ENCODE data around the gene CYP17A1. TPM values are rescaled to one million over a fixed set of nuclear protein-coding genes. Genes with fewer than 3 reads are reported as not detected.

Gene CYP17A1
- total RNA-seq, 1 donor from 2014 or later, result not detected

GRCh38 chr10:102799691-102800471 is 37.3 kb downstream of the CYP17A1 start:
- Mint-ChIP-seq H3K27ac (ENCODE audit: unreplicated experiment) (no peak overlapping the region), H3K36me3 (ENCODE audit: unreplicated experiment) (peaks cover 5% of the 10 kb centered on the region), H3K4me1 (ENCODE audit: low read depth, unreplicated experiment) (peaks cover 10% of the 10 kb centered on the region), H3K4me3 (ENCODE audit: unreplicated experiment) (no peak overlapping the region), H3K27me3 (ENCODE audit: unreplicated experiment) (peaks cover 2% of the 10 kb centered on the region), H3K9me3 (ENCODE audit: unreplicated experiment) (no peaks in the 10 kb centered on the region)
- no peak for DNase-seq
- no peak for TF ChIP-seq CTCF (IDR thresholded peaks at IDR 0.05; ENCODE audit: partially characterized antibody, unreplicated experiment)

GRCh38 chr10:102796407-102797176 is 40.6 kb downstream of the CYP17A1 start:
- no peak for DNase-seq
- Mint-ChIP-seq H3K9me3 (ENCODE audit: unreplicated experiment) (no peaks in the 10 kb centered on the region), H3K4me3 (ENCODE audit: unreplicated experiment) (no peak overlapping the region), H3K4me1 (ENCODE audit: low read depth, unreplicated experiment) (peaks cover 4% of the 10 kb centered on the region), H3K36me3 (ENCODE audit: unreplicated experiment) (no peaks in the 10 kb centered on the region), H3K27ac (ENCODE audit: unreplicated experiment) (no peak overlapping the region), H3K27me3 (ENCODE audit: unreplicated experiment) (peaks cover 2% of the 10 kb centered on the region)
- TF ChIP-seq CTCF (IDR thresholded peaks at IDR 0.05; ENCODE audit: partially characterized antibody, unreplicated experiment), result no peak

GRCh38 chr10:102795453-102796406 is 41.5 kb downstream of the CYP17A1 start:
- no peak for TF ChIP-seq CTCF (IDR thresholded peaks at IDR 0.05; ENCODE audit: partially characterized antibody, unreplicated experiment)
- Mint-ChIP-seq H3K27ac (ENCODE audit: unreplicated experiment) (no peak overlapping the region), H3K27me3 (ENCODE audit: unreplicated experiment) (peaks cover 2% of the 10 kb centered on the region), H3K4me3 (ENCODE audit: unreplicated experiment) (no peak overlapping the region), H3K9me3 (ENCODE audit: unreplicated experiment) (no peaks in the 10 kb centered on the region), H3K36me3 (ENCODE audit: unreplicated experiment) (no peaks in the 10 kb centered on the region), H3K4me1 (ENCODE audit: low read depth, unreplicated experiment) (peaks cover 4% of the 10 kb centered on the region)
- no peak for DNase-seq

GRCh38 chr10:102791754-102792395 is 45.3 kb downstream of the CYP17A1 start:
- no peak for TF ChIP-seq CTCF (IDR thresholded peaks at IDR 0.05; ENCODE audit: partially characterized antibody, unreplicated experiment)
- DNase-seq, result no peak
- Mint-ChIP-seq H3K36me3 (ENCODE audit: unreplicated experiment) (peaks cover 5% of the 10 kb centered on the region), H3K9me3 (ENCODE audit: unreplicated experiment) (no peaks in the 10 kb centered on the region), H3K4me1 (ENCODE audit: low read depth, unreplicated experiment) (peaks cover 4% of the 10 kb centered on the region), H3K27ac (ENCODE audit: unreplicated experiment) (no peak overlapping the region), H3K4me3 (ENCODE audit: unreplicated experiment) (no peak overlapping the region), H3K27me3 (ENCODE audit: unreplicated experiment) (peaks cover 2% of the 10 kb centered on the region)
